GM06990 (cell line): ENCODE results near the gene IREB2.

Experiments used
- DNase-seq: peaks from one replicate; pipeline ENCODE4 v3.0.0-alpha.2; 2011; ENCODE audit not compliant: insufficient read length; ENCODE audit errors: extremely low read depth
- H3K27me3 ChIP-seq: replicated peaks from 2 replicates; pipeline ENCODE4 v1.6.0; 2011; ENCODE audit warnings: low read length; ENCODE audit not compliant: control insufficient read depth, insufficient read depth
- H3K36me3 ChIP-seq: 2 replicates; pipeline ENCODE4 v1.5.1; 2011; ENCODE audit warnings: low read length; ENCODE audit not compliant: control insufficient read depth, insufficient read depth
- H3K4me3 ChIP-seq: replicated peaks from 2 replicates; pipeline ENCODE4 v1.5.1; 2011; ENCODE audit warnings: low read depth, mild to moderate bottlenecking, control low read depth, low read length
- CTCF ChIP-seq: IDR thresholded peaks from 2 replicates; pipeline ENCODE4 v1.5.1; 2011; ENCODE audit warnings: low read length, control low read depth, mild to moderate bottlenecking, inconsistent platforms; ENCODE audit not compliant: insufficient read depth, poor library complexity, severe bottlenecking

Gene IREB2

GRCh38 chr15:78390826-78391225 lies 47.2 kb upstream of the IREB2 start:
- TF ChIP-seq CTCF: no peak
- Histone ChIP-seq H3K4me3 (no peak overlapping the region), H3K36me3 (no peaks in the 10 kb centered on the region), H3K27me3 (peaks cover 2% of the 10 kb centered on the region)
- no peak for DNase-seq

- no peaks in the 10 kb centered on the region for H3K36me3 ChIP-seq
- peaks cover 2% of the 10 kb centered on the region for H3K27me3 ChIP-seq
- no peak overlapping the region for H3K4me3 ChIP-seq
- no peak for TF ChIP-seq CTCF
- DNase-seq: no peak
Observed at GRCh38 chr15:78391781-78392180, 46.2 kb upstream of the IREB2 start.

GRCh38 chr15:78392430-78392829 lies 45.6 kb upstream of the IREB2 start:
- Histone ChIP-seq H3K4me3 (no peak overlapping the region), H3K27me3 (peaks cover 2% of the 10 kb centered on the region), H3K36me3 (no peaks in the 10 kb centered on the region)
- TF ChIP-seq CTCF: no peak
- no peak for DNase-seq

- no peak for DNase-seq
- Histone ChIP-seq H3K4me3 (no peak overlapping the region), H3K27me3 (peaks cover 2% of the 10 kb centered on the region), H3K36me3 (no peaks in the 10 kb centered on the region)
- no peak for TF ChIP-seq CTCF
Observed at GRCh38 chr15:78393137-78393536, 44.9 kb upstream of the IREB2 start.

- Histone ChIP-seq H3K4me3 (no peak overlapping the region), H3K36me3 (no peaks in the 10 kb centered on the region), H3K27me3 (peaks cover 2% of the 10 kb centered on the region)
- TF ChIP-seq CTCF: no peak
- no peak for DNase-seq
Observed at GRCh38 chr15:78394026-78394425, 44.0 kb upstream of the IREB2 start.

- Histone ChIP-seq H3K36me3 (no peaks in the 10 kb centered on the region), H3K27me3 (peaks cover 2% of the 10 kb centered on the region), H3K4me3 (no peak overlapping the region)
- no peak for TF ChIP-seq CTCF
- DNase-seq: no peak
Observed at GRCh38 chr15:78394981-78395616, 42.9 kb upstream of the IREB2 start.
